HG02973 (cell line): ENCODE results near the gene KCNK13.
"Not testable (repeated sequence)": the region's sequence is repeated elsewhere in the genome, so short reads cannot be mapped to it uniquely, and the experiment has no call there.

Experiments used
- ATAC-seq: cut with Tn5 transposase; IDR thresholded peaks from one replicate; pipeline ENCODE4 v1.9.1; 2021; ENCODE audit warnings: moderate library complexity; ENCODE audit not compliant: unreplicated experiment

Gene KCNK13

DNA sequence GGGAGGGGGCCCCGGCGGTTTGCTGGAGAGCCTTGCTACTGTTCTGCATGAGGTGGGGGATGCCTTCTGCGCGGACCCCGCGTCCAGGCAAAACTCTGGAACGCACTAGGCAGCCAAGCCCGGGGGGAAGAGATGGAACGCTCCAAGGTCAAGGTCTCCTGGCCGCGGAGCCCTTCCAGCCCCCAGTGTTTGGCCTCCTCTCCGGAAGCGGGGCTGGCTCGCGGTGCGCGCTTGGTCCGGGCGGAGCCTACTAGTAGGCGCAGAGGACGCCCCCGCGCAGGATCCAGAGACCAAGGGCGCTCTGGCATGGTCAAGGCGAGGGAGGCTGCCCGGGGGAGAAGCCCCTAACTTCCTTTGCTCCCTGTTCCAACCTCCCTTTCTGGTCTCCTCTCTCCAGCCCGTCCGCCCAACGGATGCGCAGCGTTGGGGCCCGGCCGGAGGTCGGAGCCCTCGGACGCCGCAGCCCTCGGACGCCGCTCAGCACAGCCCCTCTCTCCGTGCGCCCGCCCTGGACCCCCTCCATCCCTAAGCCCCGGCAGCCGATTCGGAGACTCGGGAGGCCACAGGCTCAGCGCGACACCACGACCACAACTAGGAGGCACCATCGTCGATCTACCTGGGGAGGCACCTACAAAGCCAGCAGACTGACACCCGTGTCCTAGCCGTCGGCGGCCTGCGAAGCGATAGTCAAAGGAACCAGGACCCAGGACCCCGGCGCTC lies 669 bp upstream of the KCNK13 start:
- ATAC-seq = peak; percentile 6

DNA sequence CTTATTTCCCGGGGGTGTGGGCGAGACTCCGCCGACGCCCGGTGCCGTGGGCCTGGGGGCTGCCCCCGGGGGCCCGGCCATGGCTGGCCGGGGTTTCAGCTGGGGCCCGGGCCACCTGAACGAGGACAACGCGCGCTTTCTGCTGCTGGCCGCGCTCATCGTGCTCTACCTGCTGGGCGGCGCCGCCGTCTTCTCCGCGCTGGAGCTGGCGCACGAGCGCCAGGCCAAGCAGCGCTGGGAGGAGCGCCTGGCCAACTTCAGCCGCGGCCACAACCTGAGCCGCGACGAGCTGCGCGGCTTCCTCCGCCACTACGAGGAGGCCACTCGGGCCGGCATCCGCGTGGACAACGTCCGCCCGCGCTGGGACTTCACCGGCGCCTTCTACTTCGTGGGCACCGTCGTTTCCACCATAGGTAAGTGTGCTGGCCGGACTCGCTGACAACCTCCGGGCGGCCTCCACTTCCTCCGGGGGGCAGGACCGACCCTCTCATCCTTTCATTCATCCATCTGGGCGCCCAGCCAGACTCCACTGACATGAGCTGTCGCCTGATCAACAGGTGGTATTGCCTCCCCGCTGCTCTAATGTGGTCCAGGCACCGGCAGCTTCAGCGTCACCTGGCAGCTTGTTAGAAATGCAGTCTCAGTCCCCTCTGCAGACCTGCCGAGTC lies 467 bp downstream of the KCNK13 start:
- no peak for ATAC-seq

DNA sequence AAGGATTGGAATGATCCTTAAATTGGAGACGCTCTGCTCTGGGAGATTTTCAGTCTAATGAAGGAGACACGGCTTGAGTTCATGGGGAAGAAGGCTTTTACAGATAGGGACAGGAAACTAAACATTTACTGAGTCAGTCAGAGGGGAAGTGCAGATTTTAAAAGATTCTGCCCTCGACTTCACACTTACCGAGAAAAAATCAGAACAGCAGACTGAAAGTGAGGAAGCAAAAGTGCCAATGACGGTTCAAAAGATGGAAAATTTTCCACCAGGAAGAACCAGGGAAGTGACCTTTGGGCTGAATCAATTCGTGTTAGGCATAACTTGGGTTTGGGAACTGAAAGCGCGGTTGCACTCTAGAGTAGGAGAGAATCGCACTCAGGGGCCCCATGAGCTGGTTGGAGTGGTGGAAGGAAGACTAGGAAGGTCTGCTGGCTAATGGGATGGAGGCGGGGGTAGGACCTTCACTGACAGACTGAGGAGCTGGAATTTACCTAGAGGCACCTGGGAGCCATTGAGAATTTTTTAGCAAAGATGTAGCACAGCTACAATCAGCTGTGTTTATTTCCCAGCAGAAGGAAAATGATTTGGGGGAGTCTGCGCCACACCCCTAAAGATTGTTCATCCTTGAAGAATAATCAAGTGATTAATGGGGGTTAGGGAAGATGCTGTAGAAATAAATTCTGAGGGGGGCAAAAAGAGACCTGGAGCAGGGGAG lies 1.2 kb downstream of the KCNK13 start:
- ATAC-seq = no peak

DNA sequence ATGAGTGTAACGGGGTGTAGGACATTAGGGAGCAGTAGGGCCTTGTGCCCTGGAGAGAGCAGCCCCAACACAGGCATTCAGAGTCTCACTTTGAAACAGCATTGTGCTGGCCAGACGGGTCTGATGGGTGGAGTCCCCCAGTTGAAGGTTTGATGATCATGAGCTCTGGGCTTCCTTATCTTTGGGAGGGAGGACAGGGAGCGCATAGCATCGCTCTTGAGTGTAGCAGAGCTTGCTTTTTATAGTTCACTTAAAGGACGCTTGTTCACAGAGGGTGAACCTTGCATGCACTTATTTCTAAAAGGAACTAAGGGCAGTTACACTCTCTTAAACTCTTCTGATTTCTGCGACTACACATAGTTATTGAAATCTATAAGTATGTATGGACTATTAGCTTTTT lies 10.6 kb downstream of the KCNK13 start:
- no peak for ATAC-seq

DNA sequence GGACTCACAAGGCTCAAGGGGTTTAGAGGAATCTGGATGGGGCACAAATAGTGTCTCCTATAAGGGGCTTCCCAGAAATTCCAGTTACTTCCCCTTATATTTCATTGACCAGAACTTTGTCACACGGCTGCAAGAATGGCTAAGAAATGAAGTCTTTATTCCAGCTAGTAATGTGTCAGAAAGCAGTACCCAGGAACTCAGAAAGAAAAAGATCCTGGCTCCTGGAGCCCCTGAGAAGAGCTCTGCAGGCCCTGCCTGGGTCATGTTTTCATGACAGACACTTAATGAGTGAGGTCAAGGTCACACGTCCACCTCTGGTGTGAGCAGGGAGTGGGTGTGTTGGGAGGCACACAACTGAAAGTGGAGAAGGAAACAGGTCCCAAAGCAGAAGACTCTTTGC lies 17.8 kb downstream of the KCNK13 start:
- no peak for ATAC-seq

- no peak for ATAC-seq
These were observed 25.6 kb downstream of the KCNK13 start for GRCh38 chr14:90087433-90087832.

GRCh38 chr14:90088176-90088575 lies 26.4 kb downstream of the KCNK13 start:
- ATAC-seq = no peak

GRCh38 chr14:90089486-90089885 lies 27.7 kb downstream of the KCNK13 start:
- not testable (repeated sequence) for ATAC-seq

DNA sequence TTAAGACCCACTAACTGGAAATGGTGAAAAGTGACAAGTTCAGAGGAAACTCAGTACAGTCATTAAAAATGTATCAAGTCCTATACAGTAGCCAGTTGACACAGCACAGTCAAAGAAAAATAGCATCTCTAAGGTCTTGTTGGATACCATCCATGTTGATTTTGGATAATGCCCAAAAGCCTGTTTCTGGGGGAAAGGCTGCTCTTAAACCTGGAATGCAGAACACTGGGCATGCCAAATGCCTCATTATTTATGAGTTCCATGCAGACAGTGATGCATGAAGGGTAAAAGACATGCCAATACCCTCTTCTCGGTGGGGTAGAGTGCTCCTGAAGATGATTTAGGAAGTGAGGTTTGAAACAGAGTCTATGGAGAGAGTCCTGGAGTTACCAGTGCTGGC lies 29.6 kb downstream of the KCNK13 start:
- ATAC-seq = no peak

- no peak for ATAC-seq
These were observed 32.3 kb downstream of the KCNK13 start for GRCh38 chr14:90093942-90094595.

- ATAC-seq = no peak
These were observed 33.3 kb downstream of the KCNK13 start for GRCh38 chr14:90095096-90095495.

GRCh38 chr14:90096566-90096965 lies 34.8 kb downstream of the KCNK13 start:
- no peak for ATAC-seq

GRCh38 chr14:90103808-90104207 lies 42.0 kb downstream of the KCNK13 start:
- ATAC-seq = no peak

DNA sequence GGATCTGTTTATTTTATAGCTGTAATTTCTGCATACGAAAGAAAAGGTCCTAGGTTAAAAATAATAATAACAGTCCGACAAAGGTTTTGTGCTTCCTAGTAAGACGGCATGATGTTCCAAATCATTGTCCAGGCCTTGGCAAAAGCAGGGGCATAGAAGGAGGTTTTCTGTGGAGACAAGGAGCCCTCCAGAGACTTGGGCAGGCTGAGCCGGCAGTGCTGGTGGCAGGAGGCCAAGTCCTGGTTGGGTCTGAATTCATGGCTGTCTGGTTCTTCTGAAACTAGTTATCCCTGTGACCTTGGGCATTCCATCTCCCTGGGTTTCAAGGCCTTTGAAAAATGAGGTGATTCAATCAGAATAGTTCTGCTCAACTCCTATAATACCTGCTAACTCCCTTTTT lies 44.0 kb downstream of the KCNK13 start:
- no peak for ATAC-seq

DNA sequence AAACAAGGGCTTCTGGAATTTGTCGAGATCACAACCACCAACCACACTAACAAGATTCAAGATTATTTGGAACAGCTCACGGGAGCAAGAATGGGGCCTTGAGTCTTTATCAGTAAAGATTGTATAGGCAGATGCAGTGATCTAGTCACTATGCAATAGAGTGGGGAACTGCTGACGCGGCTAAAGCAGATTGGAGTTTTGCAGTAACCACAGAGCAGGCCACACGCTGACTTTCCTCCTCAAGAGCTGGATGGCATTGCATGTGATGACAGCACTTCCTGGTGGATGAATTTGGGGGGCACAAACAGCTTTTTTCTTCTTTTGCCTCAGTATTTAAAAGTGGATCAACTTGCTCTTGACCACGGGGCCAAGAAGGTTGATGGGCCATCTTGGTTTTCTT lies 46.0 kb downstream of the KCNK13 start:
- ATAC-seq = no peak

DNA sequence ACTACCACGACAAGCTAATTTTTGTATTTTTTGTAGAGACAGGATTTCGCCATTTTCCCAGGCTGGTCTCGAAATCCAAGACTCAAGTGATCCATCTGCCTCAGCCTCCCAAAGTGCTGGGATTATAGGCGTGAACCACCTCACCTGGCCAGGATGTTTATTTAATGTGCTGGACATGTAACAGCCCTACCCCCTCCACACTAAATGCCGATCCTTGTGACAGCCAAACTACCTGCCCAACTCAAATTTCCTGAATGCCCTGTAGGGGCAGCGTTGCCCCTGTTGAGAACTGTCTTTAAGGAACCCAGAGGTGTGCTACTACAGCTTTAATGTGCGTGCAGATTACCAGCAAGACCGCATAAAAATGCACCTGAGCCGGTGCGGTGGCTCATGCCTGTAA lies 48.1 kb downstream of the KCNK13 start:
- ATAC-seq = no peak

DNA sequence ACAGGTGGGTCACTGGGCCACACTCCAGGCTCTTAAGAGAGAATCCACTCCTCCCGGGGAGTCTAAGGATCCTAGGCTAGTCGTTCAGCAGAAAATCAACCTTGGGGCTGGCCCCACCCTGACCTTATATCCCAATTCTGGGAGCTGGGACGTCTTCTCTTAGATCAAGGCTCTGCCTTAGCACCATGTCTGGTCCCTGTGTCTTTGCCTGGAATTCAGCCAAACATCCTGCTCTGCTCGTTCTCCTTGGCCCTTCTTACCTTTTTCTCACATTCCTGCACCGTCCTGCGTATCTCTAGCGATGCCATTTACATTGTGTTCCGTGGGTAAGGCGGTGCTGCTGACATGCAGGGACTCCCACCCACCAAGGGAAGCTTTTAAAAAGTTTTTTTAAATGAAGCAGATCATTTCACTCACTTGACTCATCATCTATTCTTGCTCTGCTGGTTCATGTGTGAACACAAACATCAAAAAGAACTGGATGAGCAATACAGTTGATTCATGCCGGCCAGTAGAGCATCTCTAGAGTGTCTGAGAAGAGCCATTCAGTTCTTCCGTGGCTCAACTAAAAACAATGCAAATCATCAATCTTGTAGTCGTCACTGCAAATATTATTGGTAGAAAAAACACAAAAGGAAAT lies 50.2 kb downstream of the KCNK13 start:
- no peak for ATAC-seq

- no peak for ATAC-seq
These were observed 52.8 kb downstream of the KCNK13 start for GRCh38 chr14:90114554-90114953.

DNA sequence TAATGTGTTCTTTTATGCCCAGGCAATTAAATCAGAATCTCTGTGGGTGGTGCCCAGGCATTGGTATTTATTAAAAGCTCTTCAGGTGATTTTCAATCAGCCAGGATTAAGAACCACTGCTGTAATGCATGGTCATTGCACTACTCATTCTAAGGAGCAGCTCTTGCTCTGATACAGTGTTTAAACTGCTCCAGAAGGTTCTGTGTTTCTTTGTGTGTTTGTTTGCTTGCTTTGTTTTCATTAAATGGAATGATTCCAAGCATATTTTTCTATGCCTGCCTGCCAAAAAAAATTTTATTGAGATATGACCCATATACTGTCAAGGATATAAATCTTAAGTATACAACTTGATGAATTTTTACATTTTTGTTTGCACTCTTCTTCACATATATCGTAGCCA lies 54.0 kb downstream of the KCNK13 start:
- no peak for ATAC-seq

- no peak for ATAC-seq
These were observed 54.6 kb downstream of the KCNK13 start for GRCh38 chr14:90116444-90116843.

- ATAC-seq = no peak
These were observed 56.2 kb downstream of the KCNK13 start for GRCh38 chr14:90118027-90118426.
